22Rv1 (cell line): ENCODE data around the gene CPNE9.

Experiments
- ZFX ChIP-seq: fragments of 450-650 bp; IDR thresholded peaks from 2 replicates; pipeline ENCODE4 v1.6.1; 2017; ENCODE audit warnings: antibody characterized with exemption, borderline replicate concordance
- TF ChIP-seq, protein P1 (sequence below): fragments of 450-650 bp; IDR thresholded peaks from 2 replicates; pipeline ENCODE4 v1.5.1; 2017; ENCODE audit warnings: mild to moderate bottlenecking

DNA sequence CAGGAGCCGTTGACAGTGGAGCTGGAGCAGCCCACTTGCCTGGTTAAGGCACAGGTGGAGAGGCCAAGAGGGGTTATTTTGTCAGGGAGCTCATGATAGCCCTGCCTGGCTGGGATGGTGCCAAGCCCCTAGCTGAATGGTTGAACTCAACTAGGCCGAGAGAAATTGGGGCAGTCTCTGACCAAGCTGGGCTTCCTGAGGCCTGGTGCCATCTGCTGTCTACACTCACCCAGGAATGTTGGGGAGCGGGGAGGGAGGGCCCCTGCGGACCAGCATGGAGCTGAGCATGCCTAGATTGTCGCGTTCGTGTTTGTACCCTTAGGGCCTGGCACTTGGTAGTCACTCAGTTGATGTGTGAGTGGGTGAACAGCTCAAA is 29.1 kb downstream of the CPNE9 start:
- TF ChIP-seq, protein P1, sequence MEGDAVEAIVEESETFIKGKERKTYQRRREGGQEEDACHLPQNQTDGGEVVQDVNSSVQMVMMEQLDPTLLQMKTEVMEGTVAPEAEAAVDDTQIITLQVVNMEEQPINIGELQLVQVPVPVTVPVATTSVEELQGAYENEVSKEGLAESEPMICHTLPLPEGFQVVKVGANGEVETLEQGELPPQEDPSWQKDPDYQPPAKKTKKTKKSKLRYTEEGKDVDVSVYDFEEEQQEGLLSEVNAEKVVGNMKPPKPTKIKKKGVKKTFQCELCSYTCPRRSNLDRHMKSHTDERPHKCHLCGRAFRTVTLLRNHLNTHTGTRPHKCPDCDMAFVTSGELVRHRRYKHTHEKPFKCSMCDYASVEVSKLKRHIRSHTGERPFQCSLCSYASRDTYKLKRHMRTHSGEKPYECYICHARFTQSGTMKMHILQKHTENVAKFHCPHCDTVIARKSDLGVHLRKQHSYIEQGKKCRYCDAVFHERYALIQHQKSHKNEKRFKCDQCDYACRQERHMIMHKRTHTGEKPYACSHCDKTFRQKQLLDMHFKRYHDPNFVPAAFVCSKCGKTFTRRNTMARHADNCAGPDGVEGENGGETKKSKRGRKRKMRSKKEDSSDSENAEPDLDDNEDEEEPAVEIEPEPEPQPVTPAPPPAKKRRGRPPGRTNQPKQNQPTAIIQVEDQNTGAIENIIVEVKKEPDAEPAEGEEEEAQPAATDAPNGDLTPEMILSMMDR, result no peak
- TF ChIP-seq ZFX, result no peak
